Thyroid gland (tissue), 4 donors: ENCODE data around the gene ZNF354C. TPM values are rescaled to one million over a fixed set of nuclear protein-coding genes. Genes with fewer than 3 reads are reported as not detected.

Experiments used
- DNase-seq, 2 donors: peaks; one replicate each; pipeline ENCODE4 v3.0.0-alpha.2; 2019
- H3K27ac ChIP-seq, 3 donors: fragments of 200-600 bp; sonication (generic); 1 replicate in 2 of 3; 2 replicates in 1 of 3; pipeline ENCODE4 v1.5.1; 2016 to 2019; ENCODE audit warnings: mild to moderate bottlenecking in 1 of 3, moderate library complexity in 1 of 3
- H3K27me3 ChIP-seq: fragments of 200-600 bp; sonication (generic); one replicate; pipeline ENCODE4 v1.5.1; 2019
- H3K36me3 ChIP-seq, 2 donors: fragments of 200-600 bp; sonication (generic); one replicate each; pipeline ENCODE4 v1.5.1; 2016 to 2019
- H3K4me1 ChIP-seq, 2 donors: fragments of 200-600 bp; sonication (generic); one replicate each; pipeline ENCODE4 v1.5.1; 2017 to 2019
- H3K4me3 ChIP-seq, 3 donors: fragments of 200-600 bp; sonication (generic); replicated peaks in 1 of 3; 1 replicate in 2 of 3; 2 replicates in 1 of 3; pipeline ENCODE4 v1.5.1; 2016; ENCODE audit warnings: mild to moderate bottlenecking in 1 of 3
- H3K9me3 ChIP-seq: fragments of 200-600 bp; sonication (generic); one replicate; pipeline ENCODE4 v1.5.1; 2017
- POLR2A ChIP-seq, 2 donors: fragments of 450-650 bp; IDR thresholded peaks; one replicate each; pipeline ENCODE4 v1.6.1; 2017; ENCODE audit warnings: antibody characterized with exemption in 2 of 2, mild to moderate bottlenecking in 2 of 2, moderate library complexity in 1 of 2
- WGBS, 2 donors: methylation state at CpG; one replicate each; pipeline ENCODE4 v1.1.5; 2017; 5-methylcytosine and 5-hydroxymethylcytosine counted together
- intact Hi-C: fragments of 100-400 bp; cut with DNase I; formaldehyde crosslinking; loops from one replicate; pipeline ENCODE4 v1.15.1; 2023
- total RNA-seq, 4 donors: library from RNA; depleted of rRNA; stranded (reverse); fragments of >200 nt; gene quantifications; one replicate each; pipeline ENCODE4 v1.2.3, GENCODE V29; 2016
- TF ChIP-seq, protein P1 (sequence below), 6 experiments: fragments of 200-600 bp in 3 of 6; fragments of 450-650 bp in 3 of 6; sonication (generic) in 3 of 6; IDR thresholded peaks; one replicate each; pipeline ENCODE4 v1.5.1; 2016 to 2019; ENCODE audit warnings: antibody characterized with exemption in 6 of 6, mild to moderate bottlenecking in 2 of 6, inconsistent platforms in 1 of 6, moderate library complexity in 1 of 6

Gene ZNF354C
- total RNA-seq, 4 donors from 2014 or later, result 8.0 to 15.9 (median 9.8) TPM

DNA sequence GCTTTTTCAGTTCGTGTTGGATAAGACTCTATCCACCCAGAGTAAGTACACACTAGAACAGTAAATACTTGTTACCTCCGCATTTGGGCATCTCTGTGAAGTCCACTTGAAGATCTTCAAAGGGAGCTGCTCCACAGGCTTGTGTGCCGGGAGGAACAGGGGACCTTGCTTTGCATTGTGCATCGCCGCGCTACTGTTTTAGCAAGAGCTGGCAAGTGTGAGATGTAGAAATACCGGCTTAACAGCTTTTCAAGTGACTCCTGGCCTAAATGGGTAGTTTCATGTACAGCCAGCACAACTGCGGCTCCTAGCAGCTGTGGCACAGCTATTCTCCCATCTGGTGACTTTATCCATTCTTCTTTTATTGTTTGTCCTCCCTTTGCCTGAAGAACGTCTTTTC lies 8.4 kb upstream of the ZNF354C start:
- 48 to 64% methylated on average over 9 of the region's 9 CpGs for WGBS, 2 donors
- Histone ChIP-seq H3K4me3 (no peak overlapping the region), H3K27ac (no peak overlapping the region), H3K4me1 (no peaks in the 10 kb centered on the region), H3K9me3 (no peaks in the 10 kb centered on the region), H3K36me3 (no peaks in the 10 kb centered on the region), H3K27me3 (no peaks in the 10 kb centered on the region)
- TF ChIP-seq POLR2A (IDR thresholded peaks at IDR 0.05), result no peak
- TF ChIP-seq, protein P1, sequence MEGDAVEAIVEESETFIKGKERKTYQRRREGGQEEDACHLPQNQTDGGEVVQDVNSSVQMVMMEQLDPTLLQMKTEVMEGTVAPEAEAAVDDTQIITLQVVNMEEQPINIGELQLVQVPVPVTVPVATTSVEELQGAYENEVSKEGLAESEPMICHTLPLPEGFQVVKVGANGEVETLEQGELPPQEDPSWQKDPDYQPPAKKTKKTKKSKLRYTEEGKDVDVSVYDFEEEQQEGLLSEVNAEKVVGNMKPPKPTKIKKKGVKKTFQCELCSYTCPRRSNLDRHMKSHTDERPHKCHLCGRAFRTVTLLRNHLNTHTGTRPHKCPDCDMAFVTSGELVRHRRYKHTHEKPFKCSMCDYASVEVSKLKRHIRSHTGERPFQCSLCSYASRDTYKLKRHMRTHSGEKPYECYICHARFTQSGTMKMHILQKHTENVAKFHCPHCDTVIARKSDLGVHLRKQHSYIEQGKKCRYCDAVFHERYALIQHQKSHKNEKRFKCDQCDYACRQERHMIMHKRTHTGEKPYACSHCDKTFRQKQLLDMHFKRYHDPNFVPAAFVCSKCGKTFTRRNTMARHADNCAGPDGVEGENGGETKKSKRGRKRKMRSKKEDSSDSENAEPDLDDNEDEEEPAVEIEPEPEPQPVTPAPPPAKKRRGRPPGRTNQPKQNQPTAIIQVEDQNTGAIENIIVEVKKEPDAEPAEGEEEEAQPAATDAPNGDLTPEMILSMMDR (IDR thresholded peaks at IDR 0.05), result no peak
- peak; percentile 56 to 57 for DNase-seq
- intact Hi-C loops, result loop anchor here (10.0 kb wide), 1 partner anchor 317 kb away; the partner anchor contains the start of gene ZNF354A

DNA sequence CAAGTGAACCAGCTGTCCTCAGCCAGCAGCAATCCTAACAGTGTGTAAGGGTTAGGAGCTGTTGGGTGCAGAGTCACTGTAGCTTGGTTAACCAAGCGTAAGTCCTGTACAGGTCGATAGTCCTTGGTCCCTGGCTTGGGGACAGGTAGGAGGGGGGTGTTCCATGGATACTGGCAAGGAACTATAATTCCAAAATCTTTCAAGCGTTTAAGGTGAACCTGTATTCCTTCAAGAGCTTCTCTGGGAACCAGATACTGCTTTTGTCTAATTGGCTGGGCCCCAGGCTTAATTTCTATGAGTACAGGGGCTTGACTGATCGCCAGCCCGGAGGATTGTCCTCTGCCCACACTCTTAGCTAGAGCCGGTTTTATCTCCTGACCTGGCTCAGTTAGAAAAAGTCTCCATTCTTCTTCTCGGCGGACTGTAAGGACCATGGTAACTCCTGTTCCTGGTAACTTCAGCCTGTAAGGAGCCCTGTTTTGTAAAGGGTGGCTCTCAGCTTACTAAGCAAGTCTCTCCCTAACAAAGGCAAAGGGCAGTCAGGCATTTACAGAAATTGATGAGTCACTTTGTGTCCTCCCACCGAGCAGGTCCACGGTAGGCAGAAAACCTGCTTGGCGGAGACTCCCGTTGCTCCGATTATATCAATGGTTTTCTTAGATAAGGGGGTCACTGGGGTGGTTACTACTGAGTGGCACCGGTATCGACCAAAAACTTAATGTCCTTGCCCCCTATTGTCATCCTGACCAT lies 6.0 kb upstream of the ZNF354C start:
- Histone ChIP-seq H3K4me1 (no peaks in the 10 kb centered on the region), H3K4me3 (no peak overlapping the region), H3K36me3 (no peaks in the 10 kb centered on the region), H3K9me3 (no peaks in the 10 kb centered on the region), H3K27me3 (no peaks in the 10 kb centered on the region), H3K27ac (no peak overlapping the region)
- no peak for TF ChIP-seq POLR2A (IDR thresholded peaks at IDR 0.05)
- TF ChIP-seq, protein P1 (IDR thresholded peaks at IDR 0.05), result no peak
- DNase-seq, result peak; percentile 52 to 63
- intact Hi-C loops, result loop anchor here (10.0 kb wide), 1 partner anchor 319 kb away; the partner anchor contains the start of gene ZNF354A
- WGBS, 2 donors, result 52 to 59% methylated on average over 15 of the region's 15 CpGs

DNA sequence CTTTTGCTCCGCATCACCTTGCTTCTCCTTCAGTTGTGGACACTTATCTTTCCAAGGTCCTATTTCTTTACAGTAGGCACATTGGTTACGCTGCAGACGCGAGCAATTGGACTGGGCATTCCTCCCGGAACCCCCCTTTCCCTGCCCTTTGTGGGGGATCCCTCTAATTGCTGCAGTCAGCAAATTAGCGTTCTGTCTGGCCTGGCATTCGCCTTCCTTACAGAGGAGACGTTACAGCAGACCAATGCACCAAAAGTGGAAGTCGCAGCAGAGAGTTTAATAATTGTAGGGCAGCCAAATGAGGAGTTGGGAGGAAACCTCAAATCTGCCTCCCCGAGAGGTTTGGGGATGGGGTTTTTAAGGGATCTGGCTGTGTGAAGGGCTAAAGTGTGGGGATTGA lies 5.3 kb upstream of the ZNF354C start:
- H3K9me3 ChIP-seq, result no peaks in the 10 kb centered on the region
- TF ChIP-seq, protein P1 (IDR thresholded peaks at IDR 0.05), result no peak
- TF ChIP-seq POLR2A (IDR thresholded peaks at IDR 0.05), result no peak
- H3K4me1 ChIP-seq, result no peaks in the 10 kb centered on the region
- H3K36me3 ChIP-seq, result no peaks in the 10 kb centered on the region
- DNase-seq, result no peak
- H3K4me3 ChIP-seq, result no peak overlapping the region
- H3K27ac ChIP-seq, result no peak overlapping the region
- 85 to 94% methylated on average over 10 of the region's 10 CpGs for WGBS, 2 donors
- no peaks in the 10 kb centered on the region for H3K27me3 ChIP-seq
- intact Hi-C loops, result loop anchor here (10.0 kb wide), 1 partner anchor 320 kb away; the partner anchor contains the start of gene ZNF354A

DNA sequence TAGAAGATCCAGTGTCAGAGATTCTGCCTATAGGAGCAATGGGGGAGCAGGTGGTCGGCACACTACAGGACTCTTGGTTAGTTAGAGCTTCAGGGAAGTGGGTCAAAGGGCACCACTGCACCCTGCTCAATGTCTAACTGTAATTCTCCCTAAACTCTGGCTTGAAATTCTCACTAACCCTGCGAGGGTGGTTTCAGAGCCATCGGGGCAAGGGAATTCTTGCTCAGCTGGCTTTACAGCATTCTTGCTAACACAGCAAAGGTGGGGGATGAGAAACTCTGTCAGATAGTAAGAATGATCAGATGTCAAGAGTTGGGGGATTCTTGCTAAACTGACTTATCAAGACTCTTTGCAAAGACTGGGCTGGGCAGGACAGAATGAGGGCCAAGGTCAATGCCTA lies 4.7 kb upstream of the ZNF354C start:
- H3K27ac ChIP-seq, result no peak overlapping the region
- WGBS, 2 donors, result 43 to 65% methylated on average over 3 of the region's 3 CpGs
- H3K27me3 ChIP-seq, result no peaks in the 10 kb centered on the region
- H3K36me3 ChIP-seq, result no peaks in the 10 kb centered on the region
- no peaks in the 10 kb centered on the region for H3K4me1 ChIP-seq
- DNase-seq, result no peak
- no peaks in the 10 kb centered on the region for H3K9me3 ChIP-seq
- H3K4me3 ChIP-seq, result no peak overlapping the region
- intact Hi-C loops, result loop anchor here (10.0 kb wide), 1 partner anchor 321 kb away; the partner anchor contains the start of gene ZNF354A
- TF ChIP-seq, protein P1 (IDR thresholded peaks at IDR 0.05), result no peak
- TF ChIP-seq POLR2A (IDR thresholded peaks at IDR 0.05), result no peak

DNA sequence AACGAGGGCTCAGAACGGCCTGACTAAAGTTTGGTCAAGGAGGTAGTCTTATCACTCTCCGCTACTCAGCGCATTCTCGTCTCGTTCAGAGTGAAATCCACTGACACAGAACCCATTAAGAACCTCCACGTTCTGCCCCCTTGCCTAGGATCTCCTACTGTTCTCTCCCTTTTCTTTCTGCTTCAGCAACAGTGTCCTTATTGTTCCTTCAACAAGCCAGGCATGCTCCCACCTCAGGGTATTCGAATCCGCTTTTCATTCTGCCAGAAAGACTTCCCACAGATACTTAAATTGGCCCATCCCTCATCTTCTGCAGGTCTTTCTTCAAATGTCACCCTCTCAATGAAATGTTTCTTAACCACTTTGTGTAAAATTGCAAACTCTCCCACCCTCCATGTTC lies 4.3 kb upstream of the ZNF354C start:
- Histone ChIP-seq H3K4me3 (no peak overlapping the region), H3K27me3 (no peaks in the 10 kb centered on the region), H3K9me3 (no peaks in the 10 kb centered on the region), H3K36me3 (no peaks in the 10 kb centered on the region), H3K27ac (no peak overlapping the region), H3K4me1 (peaks cover under 1 to 1% of the 10 kb centered on the region in 2 donors)
- 54 to 72% methylated on average over 9 of the region's 9 CpGs for WGBS, 2 donors
- intact Hi-C loops, result loop anchor here (10.0 kb wide), 1 partner anchor 321 kb away; the partner anchor contains the start of gene ZNF354A
- no peak for DNase-seq
- no peak for TF ChIP-seq POLR2A (IDR thresholded peaks at IDR 0.05)
- TF ChIP-seq, protein P1 (IDR thresholded peaks at IDR 0.05), result no peak
